ENCODE measurements around the gene PARG.
"Not testable (repeated sequence)": the region's sequence is repeated elsewhere in the genome, so short reads cannot be mapped to it uniquely, and the experiment has no call there.

Gene PARG

GRCh38 chr10:49776851-49777250 lies 165.0 kb downstream of the PARG start:
- Histone ChIP-seq H3K4me2 (ENCODE audit: low read depth, low read length) (no peak overlapping the region), H3K36me3 (replicated peaks; ENCODE audit: insufficient read depth, low read length) (no peaks in the 10 kb centered on the region), H3K79me2 (ENCODE audit: low read length) (no peaks in the 10 kb centered on the region), H2AFZ (ENCODE audit: low read length) (no peak overlapping the region), H3K4me1 (ENCODE audit: low read length) (no peaks in the 10 kb centered on the region), H3K9me3 (replicated peaks; ENCODE audit: insufficient read depth, low read length) (no peaks in the 10 kb centered on the region), H3K9ac (ENCODE audit: low read length) (no peak overlapping the region), H3K27me3 (replicated peaks; ENCODE audit: insufficient read depth, low read length) (no peaks in the 10 kb centered on the region), H4K20me1 (ENCODE audit: insufficient read depth, low read length) (no peaks in the 10 kb centered on the region), H3K27ac (ENCODE audit: low read length) (no peak overlapping the region), H3K9me2 (replicated peaks; ENCODE audit: insufficient read depth, low read length) (no peaks in the 10 kb centered on the region), H3F3A (ENCODE audit: insufficient read depth, low read length) (no peaks in the 10 kb centered on the region), H3K4me3 (ENCODE audit: low read length) (no peak overlapping the region)
- TF ChIP-seq EZH2phosphoT487 (IDR thresholded peaks at IDR 0.05; ENCODE audit: low read length) (no peak), EZH2 (optimal IDR thresholded peaks at IDR 0.05; ENCODE audit: low read depth, low read length) (no peak)
- TF ChIP-seq, protein P1, sequence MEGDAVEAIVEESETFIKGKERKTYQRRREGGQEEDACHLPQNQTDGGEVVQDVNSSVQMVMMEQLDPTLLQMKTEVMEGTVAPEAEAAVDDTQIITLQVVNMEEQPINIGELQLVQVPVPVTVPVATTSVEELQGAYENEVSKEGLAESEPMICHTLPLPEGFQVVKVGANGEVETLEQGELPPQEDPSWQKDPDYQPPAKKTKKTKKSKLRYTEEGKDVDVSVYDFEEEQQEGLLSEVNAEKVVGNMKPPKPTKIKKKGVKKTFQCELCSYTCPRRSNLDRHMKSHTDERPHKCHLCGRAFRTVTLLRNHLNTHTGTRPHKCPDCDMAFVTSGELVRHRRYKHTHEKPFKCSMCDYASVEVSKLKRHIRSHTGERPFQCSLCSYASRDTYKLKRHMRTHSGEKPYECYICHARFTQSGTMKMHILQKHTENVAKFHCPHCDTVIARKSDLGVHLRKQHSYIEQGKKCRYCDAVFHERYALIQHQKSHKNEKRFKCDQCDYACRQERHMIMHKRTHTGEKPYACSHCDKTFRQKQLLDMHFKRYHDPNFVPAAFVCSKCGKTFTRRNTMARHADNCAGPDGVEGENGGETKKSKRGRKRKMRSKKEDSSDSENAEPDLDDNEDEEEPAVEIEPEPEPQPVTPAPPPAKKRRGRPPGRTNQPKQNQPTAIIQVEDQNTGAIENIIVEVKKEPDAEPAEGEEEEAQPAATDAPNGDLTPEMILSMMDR (IDR thresholded peaks at IDR 0.05; ENCODE audit: low read length): no peak
- DNase-seq: no peak

- Histone ChIP-seq H3K4me3 (ENCODE audit: low read length) (no peak overlapping the region), H3K4me2 (ENCODE audit: low read depth, low read length) (no peak overlapping the region), H3K9ac (ENCODE audit: low read length) (no peak overlapping the region), H3K27me3 (replicated peaks; ENCODE audit: insufficient read depth, low read length) (no peaks in the 10 kb centered on the region), H3F3A (ENCODE audit: insufficient read depth, low read length) (no peaks in the 10 kb centered on the region), H4K20me1 (ENCODE audit: insufficient read depth, low read length) (no peaks in the 10 kb centered on the region), H3K36me3 (replicated peaks; ENCODE audit: insufficient read depth, low read length) (no peaks in the 10 kb centered on the region), H3K4me1 (ENCODE audit: low read length) (no peaks in the 10 kb centered on the region), H3K9me3 (replicated peaks; ENCODE audit: insufficient read depth, low read length) (no peaks in the 10 kb centered on the region), H3K79me2 (ENCODE audit: low read length) (no peaks in the 10 kb centered on the region), H3K27ac (ENCODE audit: low read length) (no peak overlapping the region), H3K9me2 (replicated peaks; ENCODE audit: insufficient read depth, low read length) (no peaks in the 10 kb centered on the region), H2AFZ (ENCODE audit: low read length) (no peak overlapping the region)
- TF ChIP-seq, protein P1 (IDR thresholded peaks at IDR 0.05; ENCODE audit: low read length): no peak
- no peak for TF ChIP-seq EZH2 (optimal IDR thresholded peaks at IDR 0.05; ENCODE audit: low read depth, low read length)
- TF ChIP-seq EZH2phosphoT487 (IDR thresholded peaks at IDR 0.05; ENCODE audit: low read length): no peak
- DNase-seq: no peak
These were observed 166.8 kb downstream of the PARG start for GRCh38 chr10:49775014-49775413.

DNA sequence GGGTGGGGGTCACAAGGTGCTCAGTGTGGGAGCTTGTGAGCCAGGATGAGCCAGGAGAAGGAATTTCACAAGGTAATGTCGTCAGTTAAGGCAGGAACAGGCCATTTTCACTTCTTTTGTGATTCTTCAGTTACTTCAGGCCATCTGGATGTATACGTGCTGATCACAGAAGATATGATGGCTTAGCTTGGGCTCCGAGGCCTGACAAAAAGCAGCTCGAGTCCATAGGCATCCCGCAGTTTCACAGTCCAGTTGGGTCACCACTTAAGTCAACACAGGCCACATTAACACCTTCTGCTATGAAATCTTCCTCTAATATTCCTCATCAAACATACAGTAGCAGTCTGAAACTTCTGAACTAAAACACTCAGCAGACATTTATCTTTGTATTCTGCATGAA lies 168.9 kb downstream of the PARG start:
- H3K9me3 ChIP-seq (replicated peaks; ENCODE audit: insufficient read depth, low read length); H3K79me2 ChIP-seq (ENCODE audit: low read length); H3K9me2 ChIP-seq (replicated peaks; ENCODE audit: insufficient read depth, low read length); H3K27ac ChIP-seq (ENCODE audit: low read length); H2AFZ ChIP-seq (ENCODE audit: low read length); H3K4me1 ChIP-seq (ENCODE audit: low read length); H3F3A ChIP-seq (ENCODE audit: insufficient read depth, low read length); DNase-seq; H3K9ac ChIP-seq (ENCODE audit: low read length); H4K20me1 ChIP-seq (ENCODE audit: insufficient read depth, low read length); H3K36me3 ChIP-seq (replicated peaks; ENCODE audit: insufficient read depth, low read length); H3K4me2 ChIP-seq (ENCODE audit: low read depth, low read length); H3K4me3 ChIP-seq (ENCODE audit: low read length); H3K27me3 ChIP-seq (replicated peaks; ENCODE audit: insufficient read depth, low read length): not testable (repeated sequence)

DNA sequence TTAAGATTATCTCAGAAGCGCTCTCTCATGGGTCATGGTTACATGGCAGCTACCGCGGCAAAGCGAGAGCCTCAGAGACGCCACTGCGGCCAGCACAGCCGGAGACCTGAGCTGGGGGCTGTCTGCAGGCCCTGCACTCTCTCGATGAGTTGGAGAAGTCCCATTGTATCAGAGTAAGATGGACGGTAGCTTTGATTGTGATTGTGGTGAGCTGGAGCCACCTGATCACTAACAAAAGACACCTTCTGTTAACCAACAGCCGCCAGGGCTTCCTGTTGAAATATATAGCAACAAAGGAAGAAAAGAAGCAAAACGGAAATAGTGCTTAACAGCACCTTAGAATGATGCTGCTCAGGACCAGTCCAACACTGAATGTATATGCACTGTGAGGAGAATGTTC lies 170.8 kb downstream of the PARG start:
- H3K36me3 ChIP-seq (replicated peaks; ENCODE audit: insufficient read depth, low read length); H3K27ac ChIP-seq (ENCODE audit: low read length); H3K27me3 ChIP-seq (replicated peaks; ENCODE audit: insufficient read depth, low read length); H3F3A ChIP-seq (ENCODE audit: insufficient read depth, low read length); H3K9ac ChIP-seq (ENCODE audit: low read length); H3K79me2 ChIP-seq (ENCODE audit: low read length); H2AFZ ChIP-seq (ENCODE audit: low read length); H3K4me2 ChIP-seq (ENCODE audit: low read depth, low read length); H3K9me2 ChIP-seq (replicated peaks; ENCODE audit: insufficient read depth, low read length); H3K4me1 ChIP-seq (ENCODE audit: low read length); H3K9me3 ChIP-seq (replicated peaks; ENCODE audit: insufficient read depth, low read length); H3K4me3 ChIP-seq (ENCODE audit: low read length); H4K20me1 ChIP-seq (ENCODE audit: insufficient read depth, low read length): not testable (repeated sequence)
- peak; percentile 18 for DNase-seq

Data from MM.1S (cell line).